Stomach (tissue), 4 donors: ENCODE measurements around the gene ARID1B.

Experiments
- CTCF ChIP-seq, 7 experiments: fragments of 450-650 bp in 4 of 7; fragments of 200-600 bp in 3 of 7; sonication (generic) in 3 of 7; IDR thresholded peaks; one replicate each; pipeline ENCODE4 v1.5.1; 2016 to 2019; ENCODE audit warnings: antibody characterized with exemption in 7 of 7, control low read depth in 2 of 7, mild to moderate bottlenecking in 1 of 7
- POLR2A ChIP-seq, 4 donors: fragments of 450-650 bp; IDR thresholded peaks; one replicate each; pipeline ENCODE4 v1.6.1; 2016; ENCODE audit warnings: antibody characterized with exemption in 4 of 4, control low read depth in 2 of 4, mild to moderate bottlenecking in 1 of 4, moderate library complexity in 1 of 4

- no peak for TF ChIP-seq CTCF (IDR thresholded peaks at IDR 0.05)
- TF ChIP-seq POLR2A (IDR thresholded peaks at IDR 0.05) = no peak
These were observed 165.1 kb downstream of the ARID1B start for GRCh38 chr6:156942266-156942665.
